IMR-90 (cell line): Measurements from ENCODE around the gene GNAS-AS1.

Source experiments
- CTCF ChIP-seq: conservative IDR thresholded peaks from 2 replicates; pipeline ENCODE4 v1.5.1; 2012; ENCODE audit warnings: mild to moderate bottlenecking, low read depth, low read length, improper control_type of control experiment
- MAFK ChIP-seq: IDR thresholded peaks from 2 replicates; pipeline ENCODE4 v1.6.1; 2012; ENCODE audit warnings: low read depth, low read length, improper control_type of control experiment
- MAZ ChIP-seq: IDR thresholded peaks from 2 replicates; pipeline ENCODE4 v1.6.1; 2012; ENCODE audit warnings: low read depth, mild to moderate bottlenecking, low read length, improper control_type of control experiment, moderate library complexity, borderline replicate concordance
- POLR2A ChIP-seq: IDR thresholded peaks from 2 replicates; pipeline ENCODE4 v1.6.1; 2012; ENCODE audit warnings: mild to moderate bottlenecking, low read depth, low read length
- TF ChIP-seq, protein P1 (sequence below): fragments of 150-350 bp; IDR thresholded peaks from 2 replicates; pipeline ENCODE4 v1.6.1; 2017; ENCODE audit warnings: mild to moderate bottlenecking, antibody characterized with exemption, low read length, low read depth

DNA sequence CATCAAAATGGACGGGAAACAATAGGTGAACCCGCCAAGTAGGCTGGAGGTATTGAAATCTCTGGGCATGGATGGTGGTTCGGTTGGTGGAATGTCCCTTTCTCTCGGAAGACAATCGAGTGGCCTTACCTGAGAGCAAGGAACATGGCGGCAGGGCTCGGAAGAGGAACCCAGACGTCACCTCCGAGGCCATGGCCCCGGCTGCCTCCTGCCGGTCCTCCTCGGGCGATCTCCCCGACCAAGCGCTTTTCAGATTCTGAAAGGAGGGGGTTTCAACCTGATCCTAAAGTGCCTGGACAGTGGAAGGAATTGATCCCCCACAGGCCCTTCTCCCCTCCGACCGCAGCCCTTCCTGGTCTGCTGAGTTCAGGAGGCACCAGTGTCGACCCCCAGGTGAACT is 47.2 kb downstream of the GNAS-AS1 start:
- TF ChIP-seq, protein P1, sequence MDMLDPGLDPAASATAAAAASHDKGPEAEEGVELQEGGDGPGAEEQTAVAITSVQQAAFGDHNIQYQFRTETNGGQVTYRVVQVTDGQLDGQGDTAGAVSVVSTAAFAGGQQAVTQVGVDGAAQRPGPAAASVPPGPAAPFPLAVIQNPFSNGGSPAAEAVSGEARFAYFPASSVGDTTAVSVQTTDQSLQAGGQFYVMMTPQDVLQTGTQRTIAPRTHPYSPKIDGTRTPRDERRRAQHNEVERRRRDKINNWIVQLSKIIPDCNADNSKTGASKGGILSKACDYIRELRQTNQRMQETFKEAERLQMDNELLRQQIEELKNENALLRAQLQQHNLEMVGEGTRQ: no peak
- no peak for TF ChIP-seq POLR2A
- no peak for TF ChIP-seq CTCF
- TF ChIP-seq MAZ: no peak
- TF ChIP-seq MAFK: no peak
